Left ventricle myocardium inferior (tissue), 1 donor: ENCODE data around the gene MACROD2. TPM values are rescaled to one million over a fixed set of nuclear protein-coding genes. Genes with fewer than 3 reads are reported as not detected.

Experiments used
- DNase-seq: peaks from one replicate; pipeline ENCODE4 v3.0.0-alpha.2; 2020
- H3K27ac ChIP-seq: fragments of 200-600 bp; replicated peaks from 2 replicates; pipeline ENCODE4 v1.8.0; 2021
- H3K27me3 ChIP-seq: fragments of 200-600 bp; 2 replicates; pipeline ENCODE4 v1.8.0; 2021; ENCODE audit warnings: low read depth
- H3K36me3 ChIP-seq: fragments of 200-600 bp; 2 replicates; pipeline ENCODE4 v1.8.0; 2021
- H3K4me1 ChIP-seq: fragments of 200-600 bp; 2 replicates; pipeline ENCODE4 v1.8.0; 2021
- H3K4me3 ChIP-seq: fragments of 200-600 bp; 2 replicates; pipeline ENCODE4 v1.8.0; 2021; ENCODE audit warnings: mild to moderate bottlenecking, moderate library complexity
- H3K9me3 ChIP-seq: fragments of 200-600 bp; replicated peaks from 2 replicates; pipeline ENCODE4 v1.8.0; 2021
- intact Hi-C: fragments of 100-400 bp; cut with micrococcal nuclease; formaldehyde crosslinking; loops from one replicate; pipeline ENCODE4 v1.11.0; 2022
- total RNA-seq: library from RNA; stranded (reverse); fragmentation: NEBNext Ultra II Directional; extraction: Animal tissue kit (Norgen Biotek cat#: 25700); gene quantifications from one replicate; pipeline ENCODE4 v1.2.1, GENCODE V29; 2021
- TF ChIP-seq, protein P1 (sequence below): fragments of 200-600 bp; IDR thresholded peaks from 2 replicates; pipeline ENCODE4 v1.8.0; 2021; ENCODE audit warnings: antibody characterized with exemption, mild to moderate bottlenecking, borderline replicate concordance
- donor health status: DM: no; HTN: yes; CAD: no; lungs with severe emphysema.

Gene MACROD2
- total RNA-seq, 1 donor from 2014 or later = 3.6 TPM

DNA sequence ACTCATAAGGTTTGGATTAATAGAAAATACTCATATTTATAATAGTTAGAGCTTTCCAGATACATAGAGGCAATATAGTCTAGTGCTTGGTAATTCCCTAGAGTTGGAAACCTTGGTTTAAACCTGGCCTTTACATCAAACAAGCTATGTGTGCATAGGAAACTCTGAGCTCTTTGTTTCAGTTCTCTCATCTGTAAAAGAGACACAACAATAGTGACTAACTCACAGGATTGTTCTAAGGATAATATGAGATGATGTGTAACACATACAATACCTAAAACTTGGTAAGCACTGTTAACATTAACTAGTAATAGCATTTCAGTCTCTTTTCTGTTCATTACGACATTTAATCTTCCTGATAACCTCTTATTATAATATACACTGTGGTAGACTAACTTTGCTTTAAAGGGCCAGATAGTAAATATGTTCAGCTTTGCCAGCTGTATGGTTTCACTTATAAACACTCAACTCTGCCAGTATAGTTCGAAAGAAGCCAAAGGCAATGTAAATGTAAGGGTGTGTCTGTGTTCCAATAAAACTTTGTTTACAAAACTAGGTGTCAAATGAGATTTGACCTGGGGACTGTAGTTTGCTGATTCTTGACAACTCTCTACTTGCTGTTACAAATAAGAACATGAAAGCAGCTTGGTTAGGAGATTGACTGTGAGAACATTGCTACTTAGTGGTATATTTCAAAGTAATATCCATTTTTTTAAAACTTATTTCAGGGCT, 712.7 kb downstream of the MACROD2 start:
- Histone ChIP-seq H3K4me3 (no peak overlapping the region), H3K27ac (no peak overlapping the region), H3K4me1 (no peaks in the 10 kb centered on the region), H3K36me3 (no peaks in the 10 kb centered on the region), H3K27me3 (no peaks in the 10 kb centered on the region), H3K9me3 (no peaks in the 10 kb centered on the region)
- TF ChIP-seq, protein P1, sequence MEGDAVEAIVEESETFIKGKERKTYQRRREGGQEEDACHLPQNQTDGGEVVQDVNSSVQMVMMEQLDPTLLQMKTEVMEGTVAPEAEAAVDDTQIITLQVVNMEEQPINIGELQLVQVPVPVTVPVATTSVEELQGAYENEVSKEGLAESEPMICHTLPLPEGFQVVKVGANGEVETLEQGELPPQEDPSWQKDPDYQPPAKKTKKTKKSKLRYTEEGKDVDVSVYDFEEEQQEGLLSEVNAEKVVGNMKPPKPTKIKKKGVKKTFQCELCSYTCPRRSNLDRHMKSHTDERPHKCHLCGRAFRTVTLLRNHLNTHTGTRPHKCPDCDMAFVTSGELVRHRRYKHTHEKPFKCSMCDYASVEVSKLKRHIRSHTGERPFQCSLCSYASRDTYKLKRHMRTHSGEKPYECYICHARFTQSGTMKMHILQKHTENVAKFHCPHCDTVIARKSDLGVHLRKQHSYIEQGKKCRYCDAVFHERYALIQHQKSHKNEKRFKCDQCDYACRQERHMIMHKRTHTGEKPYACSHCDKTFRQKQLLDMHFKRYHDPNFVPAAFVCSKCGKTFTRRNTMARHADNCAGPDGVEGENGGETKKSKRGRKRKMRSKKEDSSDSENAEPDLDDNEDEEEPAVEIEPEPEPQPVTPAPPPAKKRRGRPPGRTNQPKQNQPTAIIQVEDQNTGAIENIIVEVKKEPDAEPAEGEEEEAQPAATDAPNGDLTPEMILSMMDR = no peak
- DNase-seq = no peak
- intact Hi-C loops = no loop called here

DNA sequence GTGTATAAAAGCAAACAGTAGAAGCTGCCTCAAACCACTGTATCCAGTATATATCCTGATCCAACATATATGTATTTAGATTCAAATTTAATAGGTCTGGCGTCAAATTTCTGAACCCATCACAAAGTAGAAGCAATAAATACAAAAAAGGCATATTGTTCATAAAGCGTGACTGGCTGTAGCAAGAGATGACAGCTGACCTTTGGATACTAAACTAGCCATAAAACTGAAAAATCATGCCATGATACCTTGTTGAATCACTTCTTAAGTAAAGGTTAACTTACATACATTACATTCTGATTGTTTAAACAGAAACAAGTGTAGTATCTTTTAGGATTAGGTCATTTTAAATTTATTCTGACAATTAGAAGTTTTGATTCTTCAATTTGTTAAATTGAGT, 714.1 kb downstream of the MACROD2 start:
- Histone ChIP-seq H3K36me3 (no peaks in the 10 kb centered on the region), H3K27ac (no peak overlapping the region), H3K9me3 (no peaks in the 10 kb centered on the region), H3K4me1 (no peaks in the 10 kb centered on the region), H3K27me3 (no peaks in the 10 kb centered on the region), H3K4me3 (no peak overlapping the region)
- TF ChIP-seq, protein P1 = no peak
- no peak for DNase-seq
- intact Hi-C loops = no loop called here

DNA sequence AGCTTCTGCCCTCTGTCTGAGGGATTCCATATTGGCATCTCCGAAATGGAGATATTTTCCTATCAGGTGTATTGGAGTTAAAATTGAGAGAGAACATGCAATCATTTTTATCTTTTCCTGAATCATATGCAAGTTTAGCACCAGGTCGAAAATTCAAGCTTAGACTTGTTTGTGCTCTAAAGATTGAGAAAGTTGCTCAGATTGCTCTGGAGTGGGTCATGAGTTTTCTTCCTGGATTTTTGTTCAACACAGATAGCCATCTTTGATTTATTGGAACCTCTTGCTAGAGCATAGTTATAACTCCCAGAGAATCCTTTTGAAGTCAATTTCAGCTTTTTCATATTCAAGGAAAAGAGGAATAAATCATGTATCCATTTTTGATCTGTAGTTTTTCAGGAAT, 715.6 kb downstream of the MACROD2 start:
- Histone ChIP-seq H3K9me3 (no peaks in the 10 kb centered on the region), H3K36me3 (no peaks in the 10 kb centered on the region), H3K27me3 (no peaks in the 10 kb centered on the region), H3K4me1 (no peaks in the 10 kb centered on the region), H3K27ac (no peak overlapping the region), H3K4me3 (no peak overlapping the region)
- TF ChIP-seq, protein P1 = no peak
- intact Hi-C loops = loop anchor here (5.0 kb wide), 1 partner anchor 51 kb away; no protein-coding TSS in a partner anchor
- DNase-seq = no peak

DNA sequence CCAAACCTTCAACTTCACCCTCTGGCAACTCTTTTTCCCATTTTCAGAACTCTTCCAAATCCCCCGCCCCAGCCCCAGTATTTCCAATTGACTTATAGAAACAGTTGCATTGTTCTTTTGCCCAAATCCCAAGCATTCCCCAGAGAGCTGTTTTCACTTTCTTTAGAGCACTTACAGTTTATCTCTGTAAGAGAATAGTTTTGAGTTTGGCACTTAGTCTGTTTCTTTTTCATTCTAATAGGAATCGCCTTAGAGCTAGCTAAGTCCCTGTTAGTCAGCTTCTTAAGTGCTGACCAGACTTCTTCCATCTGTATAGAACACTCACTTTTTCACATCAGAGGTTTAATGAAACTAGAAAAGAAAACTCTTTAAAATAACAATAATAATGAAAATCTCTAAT, 716.3 kb downstream of the MACROD2 start:
- TF ChIP-seq, protein P1 = no peak
- no peaks in the 10 kb centered on the region for H3K27me3 ChIP-seq
- no peak overlapping the region for H3K27ac ChIP-seq
- no peak for DNase-seq
- intact Hi-C loops = loop anchor here (5.0 kb wide), 1 partner anchor 51 kb away; no protein-coding TSS in a partner anchor
- H3K4me3 ChIP-seq = no peak overlapping the region
- no peaks in the 10 kb centered on the region for H3K4me1 ChIP-seq
- H3K36me3 ChIP-seq = no peaks in the 10 kb centered on the region
- no peaks in the 10 kb centered on the region for H3K9me3 ChIP-seq

DNA sequence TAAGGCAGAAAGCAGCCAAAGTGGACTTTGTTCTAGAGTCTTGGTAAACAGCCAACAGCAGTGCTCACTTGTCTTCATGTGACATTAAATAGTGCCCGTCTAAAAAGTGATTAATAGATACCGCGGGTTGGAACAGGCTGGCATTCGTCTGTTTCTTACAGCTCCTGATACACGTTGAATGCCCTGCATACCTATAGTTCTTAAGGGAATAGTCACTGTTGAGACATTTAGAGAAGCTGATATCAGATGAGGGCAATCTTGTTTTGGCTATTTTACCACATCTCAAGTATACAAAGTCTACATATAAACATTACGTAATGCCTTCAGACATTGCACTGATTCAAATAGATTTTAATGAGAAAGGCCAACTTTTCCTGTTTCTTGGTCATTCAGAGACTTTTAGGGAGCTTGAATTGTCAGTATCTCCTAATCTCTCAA, 717.0 kb downstream of the MACROD2 start:
- Histone ChIP-seq H3K9me3 (no peaks in the 10 kb centered on the region), H3K36me3 (no peaks in the 10 kb centered on the region), H3K27ac (no peak overlapping the region), H3K4me3 (no peak overlapping the region), H3K27me3 (no peaks in the 10 kb centered on the region), H3K4me1 (no peaks in the 10 kb centered on the region)
- intact Hi-C loops = loop anchor here (5.0 kb wide), 1 partner anchor 50 kb away; no protein-coding TSS in a partner anchor
- TF ChIP-seq, protein P1 = no peak
- DNase-seq = no peak
